ENCODE results near the gene ETHE1. TPM values are rescaled to one million over a fixed set of nuclear protein-coding genes. Genes with fewer than 3 reads are reported as not detected.

ETHE1 gene
- total RNA-seq, 2 experiments from 2014 or later = 52.6 to 55.8 TPM

- no peak for ATAC-seq
- Mint-ChIP-seq H3K36me3 (no peaks in the 10 kb centered on the region), H3K27ac (no peak overlapping the region), H3K4me3 (no peak overlapping the region), H3K27me3 (no peaks in the 10 kb centered on the region), H3K4me1 (peaks cover 2% of the 10 kb centered on the region), H3K9me3 (ENCODE audit: low read depth) (no peaks in the 10 kb centered on the region)
- no peak for DNase-seq
- CTCF ChIA-PET = interaction anchor here (1.3 to 1.5 kb wide), 4 partner anchors 14 to 57 kb away, joined by 3 to 6 read pairs (median 4); no protein-coding TSS in a partner anchor
Measured at GRCh38 chr19:43489979-43490599, 36.9 kb downstream of the ETHE1 start.

- ATAC-seq (no peak), DNase-seq (no peak)
- no peak overlapping the region for H3K27ac Mint-ChIP-seq
- no peaks in the 10 kb centered on the region for H3K27me3 Mint-ChIP-seq
- H3K4me3 Mint-ChIP-seq = no peak overlapping the region
- peaks cover 2% of the 10 kb centered on the region for H3K4me1 Mint-ChIP-seq
- CTCF ChIA-PET = interaction anchor here (0.8 to 1.5 kb wide), 3 partner anchors 31 to 57 kb away, joined by 3 to 6 read pairs (median 5); no protein-coding TSS in a partner anchor
- H3K9me3 Mint-ChIP-seq (ENCODE audit: low read depth) = no peaks in the 10 kb centered on the region
- H3K36me3 Mint-ChIP-seq = no peaks in the 10 kb centered on the region
Measured at GRCh38 chr19:43489310-43489709, 37.7 kb downstream of the ETHE1 start.

DNA sequence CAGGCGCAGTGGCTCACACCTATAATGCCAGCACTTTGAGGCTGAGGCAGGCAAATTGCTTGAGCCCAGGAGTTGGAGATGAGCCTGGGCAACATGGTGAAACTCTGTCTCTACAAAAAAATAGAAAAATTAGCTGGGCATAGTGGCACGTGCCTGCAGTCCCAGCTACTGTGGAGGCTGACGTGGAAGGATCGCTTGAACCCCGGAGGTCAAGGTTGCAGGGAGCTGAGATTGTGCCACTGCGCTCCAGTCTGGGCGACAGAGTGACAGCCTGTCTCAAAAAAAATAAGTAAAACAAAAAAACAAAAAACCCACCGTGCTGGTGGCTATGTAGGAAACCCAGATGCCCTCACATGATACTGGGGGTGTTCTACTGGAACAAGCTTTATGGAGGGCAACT lies 38.8 kb downstream of the ETHE1 start:
- Mint-ChIP-seq H3K36me3 (no peaks in the 10 kb centered on the region), H3K9me3 (ENCODE audit: low read depth) (no peaks in the 10 kb centered on the region), H3K27ac (no peak overlapping the region), H3K27me3 (no peaks in the 10 kb centered on the region), H3K4me3 (no peak overlapping the region), H3K4me1 (peaks cover 2% of the 10 kb centered on the region)
- DNase-seq = no peak
- CTCF ChIA-PET = no interaction called here
- ATAC-seq = no peak

- H3K4me3 Mint-ChIP-seq = no peak overlapping the region
- H3K27me3 Mint-ChIP-seq = no peaks in the 10 kb centered on the region
- no peak for DNase-seq
- no peaks in the 10 kb centered on the region for H3K9me3 Mint-ChIP-seq (ENCODE audit: low read depth)
- no peak overlapping the region for H3K27ac Mint-ChIP-seq
- H3K36me3 Mint-ChIP-seq = no peaks in the 10 kb centered on the region
- no peak for ATAC-seq
- CTCF ChIA-PET = interaction anchor here (1.1 kb wide), 1 partner anchor 39 kb away, joined by 4 read pairs; no protein-coding TSS in a partner anchor
- peaks cover 2% of the 10 kb centered on the region for H3K4me1 Mint-ChIP-seq
Measured at GRCh38 chr19:43486412-43486811, 40.6 kb downstream of the ETHE1 start.

DNA sequence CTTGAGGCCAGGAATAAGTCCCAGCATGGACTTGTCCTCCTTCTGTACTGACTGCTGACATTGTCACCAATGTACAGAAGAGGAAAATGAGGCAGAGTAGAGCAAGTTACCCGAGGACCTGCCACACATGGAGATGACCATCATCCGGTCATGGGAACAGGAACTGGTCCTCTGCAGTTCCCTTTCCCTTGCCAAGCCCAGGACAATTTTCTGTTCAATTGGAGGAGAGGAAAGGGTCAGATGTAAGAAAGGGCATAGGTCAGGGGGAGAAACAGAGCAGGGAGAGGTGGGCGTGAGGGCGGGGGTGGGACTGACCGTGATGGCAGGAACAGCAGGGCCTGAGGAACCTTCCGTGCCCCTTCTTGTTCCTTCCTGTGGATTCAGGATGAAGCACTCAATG lies 41.0 kb downstream of the ETHE1 start:
- H3K4me1 Mint-ChIP-seq = peaks cover 2% of the 10 kb centered on the region
- DNase-seq (no peak), ATAC-seq (no peak)
- CTCF ChIA-PET = no interaction called here
- no peak overlapping the region for H3K27ac Mint-ChIP-seq
- no peaks in the 10 kb centered on the region for H3K36me3 Mint-ChIP-seq
- no peaks in the 10 kb centered on the region for H3K9me3 Mint-ChIP-seq (ENCODE audit: low read depth)
- H3K27me3 Mint-ChIP-seq = no peaks in the 10 kb centered on the region
- H3K4me3 Mint-ChIP-seq = no peak overlapping the region

GRCh38 chr19:43483281-43483680 lies 43.7 kb downstream of the ETHE1 start:
- no peaks in the 10 kb centered on the region for H3K27me3 Mint-ChIP-seq
- no peak for DNase-seq
- no peak overlapping the region for H3K27ac Mint-ChIP-seq
- no peaks in the 10 kb centered on the region for H3K36me3 Mint-ChIP-seq
- no peak overlapping the region for H3K4me3 Mint-ChIP-seq
- H3K9me3 Mint-ChIP-seq (ENCODE audit: low read depth) = no peaks in the 10 kb centered on the region
- CTCF ChIA-PET = interaction anchor here (1.7 to 2.9 kb wide), 2 partner anchors 36 to 37 kb away, joined by 7 to 12 read pairs; no protein-coding TSS in a partner anchor
- ATAC-seq = no peak
- no peaks in the 10 kb centered on the region for H3K4me1 Mint-ChIP-seq

- Mint-ChIP-seq H3K27me3 (no peaks in the 10 kb centered on the region), H3K4me3 (no peak overlapping the region)
- ATAC-seq = no peak
Measured at GRCh38 chr19:43482193-43482592, 44.8 kb downstream of the ETHE1 start.

GRCh38 chr19:43481701-43482100 lies 45.3 kb downstream of the ETHE1 start:
- H3K4me3 Mint-ChIP-seq = no peak overlapping the region
- H3K27ac Mint-ChIP-seq = no peak overlapping the region
- CTCF ChIA-PET = interaction anchor here (2.9 kb wide), 1 partner anchor 38 kb away, joined by 12 read pairs; no protein-coding TSS in a partner anchor

More at GRCh38 chr19:43482193-43482592, 44.8 kb downstream of the ETHE1 start:
- no peaks in the 10 kb centered on the region for H3K4me1 Mint-ChIP-seq
- no peaks in the 10 kb centered on the region for H3K9me3 Mint-ChIP-seq (ENCODE audit: low read depth)
- CTCF ChIA-PET = interaction anchor here (1.7 to 2.9 kb wide), 2 partner anchors 35 to 38 kb away, joined by 7 to 12 read pairs; no protein-coding TSS in a partner anchor
- H3K36me3 Mint-ChIP-seq = no peaks in the 10 kb centered on the region
- no peak for DNase-seq
- H3K27ac Mint-ChIP-seq = no peak overlapping the region

DNA sequence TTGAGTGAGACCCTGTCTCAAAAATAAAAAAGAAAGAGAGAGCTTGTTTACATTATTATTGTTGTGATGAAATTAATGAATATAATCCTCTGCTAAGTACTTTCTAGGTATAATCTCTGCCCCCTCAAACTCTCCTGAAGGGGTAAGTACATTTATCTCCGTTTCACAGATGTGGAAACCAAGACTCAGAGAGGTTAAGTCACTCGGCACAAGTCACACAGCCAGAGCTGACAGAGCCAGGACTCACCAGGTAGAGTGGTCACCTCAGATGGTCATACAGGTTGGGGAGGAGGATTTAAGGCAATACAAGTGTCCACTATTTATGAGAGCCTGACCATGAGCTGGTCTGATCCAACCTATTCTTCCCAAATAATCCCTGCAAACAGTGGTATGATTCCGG lies 46.4 kb downstream of the ETHE1 start:
- DNase-seq (no peak), ATAC-seq (no peak)
- CTCF ChIA-PET = interaction anchor here (0.6 to 0.7 kb wide), 2 partner anchors 11 to 52 kb away, joined by 3 read pairs; partner anchors contain the start of gene ZNF575
- H3K27ac Mint-ChIP-seq = no peak overlapping the region
- H3K36me3 Mint-ChIP-seq = no peaks in the 10 kb centered on the region
- H3K4me1 Mint-ChIP-seq = peaks cover 3% of the 10 kb centered on the region
- no peaks in the 10 kb centered on the region for H3K27me3 Mint-ChIP-seq
- H3K9me3 Mint-ChIP-seq (ENCODE audit: low read depth) = no peaks in the 10 kb centered on the region
- no peak overlapping the region for H3K4me3 Mint-ChIP-seq

More at GRCh38 chr19:43481701-43482100, 45.3 kb downstream of the ETHE1 start:
- DNase-seq = no peak
- Mint-ChIP-seq H3K27me3 (no peaks in the 10 kb centered on the region), H3K9me3 (ENCODE audit: low read depth) (no peaks in the 10 kb centered on the region), H3K4me1 (no peaks in the 10 kb centered on the region), H3K36me3 (no peaks in the 10 kb centered on the region)
- no peak for ATAC-seq

DNA sequence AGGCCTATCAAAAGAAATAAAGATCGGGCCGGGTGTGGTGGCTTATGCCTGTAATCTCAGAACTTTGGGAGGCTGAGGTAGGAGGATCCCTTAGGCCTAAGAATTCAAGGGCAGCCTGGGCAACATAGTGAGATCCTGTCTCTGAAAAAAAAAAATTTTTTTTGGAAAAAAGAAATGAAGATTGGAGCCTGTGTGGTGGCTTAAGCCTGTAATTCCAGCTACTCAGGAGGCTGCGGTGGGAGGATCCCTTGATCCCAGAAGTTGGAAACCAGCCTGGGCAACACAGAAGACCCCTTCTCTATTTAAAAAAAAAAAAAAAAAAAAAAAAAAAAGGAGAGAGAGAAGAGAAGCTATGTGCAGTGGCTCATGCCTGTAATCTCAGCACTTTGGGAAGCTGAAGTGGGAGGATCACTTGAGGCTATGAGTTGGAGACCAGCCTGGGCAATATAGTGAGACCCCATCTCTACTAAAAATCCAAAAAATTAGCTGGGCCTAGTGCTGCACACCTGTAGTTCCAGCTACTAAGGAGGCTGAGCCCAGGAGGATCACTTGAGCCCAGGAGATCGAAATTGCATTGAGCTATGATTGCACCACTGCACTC lies 46.9 kb downstream of the ETHE1 start:
- H3K27me3 Mint-ChIP-seq = no peaks in the 10 kb centered on the region
- H3K27ac Mint-ChIP-seq = no peak overlapping the region
- CTCF ChIA-PET = interaction anchor here (0.6 to 0.7 kb wide), 2 partner anchors 11 to 53 kb away, joined by 3 read pairs; partner anchors contain the start of gene ZNF575
- DNase-seq (no peak), ATAC-seq (no peak)
- H3K36me3 Mint-ChIP-seq = no peaks in the 10 kb centered on the region
- no peaks in the 10 kb centered on the region for H3K9me3 Mint-ChIP-seq (ENCODE audit: low read depth)
- no peak overlapping the region for H3K4me3 Mint-ChIP-seq
- H3K4me1 Mint-ChIP-seq = peaks cover 7% of the 10 kb centered on the region

DNA sequence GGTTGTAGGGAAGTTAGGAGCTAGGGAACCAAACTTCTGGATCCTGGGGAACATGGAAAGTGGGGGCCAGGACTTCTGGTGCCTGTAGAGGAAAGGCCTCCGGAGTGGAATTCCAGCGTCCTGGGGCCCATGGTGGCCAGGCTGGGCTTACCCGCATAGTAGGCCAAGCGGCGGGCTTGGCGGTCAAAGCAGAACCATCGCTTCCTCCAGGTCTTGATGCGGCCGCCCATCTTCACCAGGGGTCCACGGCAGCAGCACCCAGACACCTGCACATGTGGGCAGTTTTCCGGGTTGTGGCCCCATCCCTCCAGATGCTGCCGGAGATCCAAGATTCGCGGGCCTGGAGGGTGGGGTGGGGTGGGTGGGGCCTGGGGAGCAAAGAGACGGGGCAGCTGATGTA lies 47.8 kb downstream of the ETHE1 start:
- CTCF ChIA-PET = no interaction called here

DNA sequence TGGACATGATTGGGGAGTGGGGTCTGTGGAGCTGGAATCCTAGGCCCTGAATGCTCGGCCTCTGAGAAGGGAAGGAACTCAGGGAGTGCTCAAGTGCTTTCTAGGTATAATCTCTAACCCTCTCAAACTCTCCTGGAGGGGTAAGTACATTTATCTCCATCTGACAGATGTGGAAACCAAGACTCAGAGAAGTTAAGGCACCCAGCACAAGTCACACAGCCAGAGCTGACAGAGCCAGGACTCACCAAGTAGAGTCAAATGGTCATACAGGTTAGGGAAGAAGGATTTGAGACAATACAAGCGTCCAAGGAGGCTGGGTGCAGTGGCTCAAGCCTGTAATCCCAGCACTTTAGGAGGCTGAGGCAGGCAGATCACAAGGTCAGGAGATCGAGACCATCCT lies 48.7 kb downstream of the ETHE1 start:
- Mint-ChIP-seq H3K27me3 (no peaks in the 10 kb centered on the region), H3K4me1 (peaks cover 7% of the 10 kb centered on the region), H3K27ac (no peak overlapping the region), H3K9me3 (ENCODE audit: low read depth) (no peaks in the 10 kb centered on the region), H3K36me3 (no peaks in the 10 kb centered on the region), H3K4me3 (no peak overlapping the region)
- CTCF ChIA-PET = interaction anchor here (1.0 kb wide), 1 partner anchor 174 kb away, joined by 3 read pairs; no protein-coding TSS in a partner anchor
- DNase-seq = no peak
- no peak for ATAC-seq

More for the DNA sequence above, 47.8 kb downstream of the ETHE1 start:
- Mint-ChIP-seq H3K4me3 (no peak overlapping the region), H3K4me1 (peaks cover 7% of the 10 kb centered on the region), H3K9me3 (ENCODE audit: low read depth) (no peaks in the 10 kb centered on the region), H3K27me3 (no peaks in the 10 kb centered on the region), H3K36me3 (no peaks in the 10 kb centered on the region), H3K27ac (no peak overlapping the region)
- ATAC-seq = no peak
- no peak for DNase-seq

GRCh38 chr19:43476606-43477005 lies 50.4 kb downstream of the ETHE1 start:
- Mint-ChIP-seq H3K27me3 (no peaks in the 10 kb centered on the region), H3K4me3 (no peak overlapping the region), H3K4me1 (peaks cover 7% of the 10 kb centered on the region), H3K36me3 (no peaks in the 10 kb centered on the region), H3K9me3 (ENCODE audit: low read depth) (no peaks in the 10 kb centered on the region), H3K27ac (no peak overlapping the region)
- DNase-seq (no peak), ATAC-seq (no peak)
- CTCF ChIA-PET = interaction anchor here (1.2 to 1.5 kb wide), 2 partner anchors 11 to 14 kb away, joined by 3 read pairs; no protein-coding TSS in a partner anchor
